ENCODE data around the gene MT2A. TPM values are rescaled to one million over a fixed set of nuclear protein-coding genes. Genes with fewer than 3 reads are reported as not detected.

MT2A gene
- total and polyA plus RNA-seq, 2 experiments from 2014 or later, result 211 to 3,441 TPM

DNA sequence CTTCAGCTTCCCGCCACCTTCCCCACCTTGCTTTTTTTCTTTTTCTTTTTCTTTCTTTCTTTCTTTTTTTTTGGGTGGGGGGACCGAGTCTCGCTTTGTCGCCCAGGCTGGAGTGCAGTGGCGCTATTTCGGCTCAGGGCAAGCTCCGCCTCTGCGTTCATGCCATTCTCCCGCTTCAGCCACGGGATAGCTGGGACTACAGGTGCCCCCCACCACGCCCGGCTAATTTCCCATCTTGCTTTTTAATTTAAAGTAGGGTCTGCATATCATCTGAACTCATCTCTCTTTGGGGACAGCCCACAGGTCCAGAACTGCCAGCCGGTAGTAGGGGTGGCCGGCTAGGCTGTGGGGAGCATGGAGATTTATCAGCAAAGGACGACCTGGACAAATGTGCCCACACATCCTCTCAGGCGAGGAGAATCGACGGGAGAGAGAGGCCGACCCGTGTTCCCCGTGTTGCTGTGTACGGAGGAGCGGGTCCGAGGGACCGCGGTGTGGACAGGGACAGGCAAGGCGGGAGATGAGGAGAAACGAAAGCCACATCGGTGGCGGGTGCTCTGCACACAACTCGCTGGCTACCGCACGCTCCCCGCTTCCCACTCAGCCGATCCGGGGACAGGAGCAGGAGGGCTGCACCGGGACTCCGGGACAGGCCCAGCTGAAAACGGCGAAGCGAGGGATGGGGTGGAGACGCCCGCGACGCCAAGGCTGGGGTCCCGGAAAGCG, 26.5 kb downstream of the MT2A start:
- no peak for DNase-seq
- no peaks in the 10 kb centered on the region for H4K20me1 ChIP-seq (ENCODE audit: insufficient read depth)
- H3K36me3 ChIP-seq (ENCODE audit: low read depth), result no peaks in the 10 kb centered on the region
- no peak overlapping the region for H3K4me3 ChIP-seq
- no peak overlapping the region for H3K4me2 ChIP-seq (ENCODE audit: unreplicated experiment)
- 0 out of 2 replicates have a peak, but pooled peaks cover 8% of the 10 kb centered on the region for H3F3A ChIP-seq (ENCODE audit: insufficient read depth)
- no peak overlapping the region for H3K9ac ChIP-seq
- no peak overlapping the region for H3K27ac ChIP-seq
- no peaks in the 10 kb centered on the region for H3K27me3 ChIP-seq (replicated peaks; ENCODE audit: insufficient read depth)
- no peaks in the 10 kb centered on the region for H3K9me3 ChIP-seq (ENCODE audit: low read depth)
- no peaks in the 10 kb centered on the region for H3K9me2 ChIP-seq (ENCODE audit: insufficient read depth)
- H3K4me1 ChIP-seq (ENCODE audit: insufficient read depth), result no peaks in the 10 kb centered on the region
- in situ Hi-C loops (cut with MboI), result no loop called here
- no peaks in the 10 kb centered on the region for H3K79me2 ChIP-seq (ENCODE audit: insufficient read depth)
- no peak for TF ChIP-seq EZH2 (IDR thresholded peaks at IDR 0.05; ENCODE audit: insufficient read depth, poor library complexity, severe bottlenecking)
- TF ChIP-seq EZH2phosphoT487 (IDR thresholded peaks at IDR 0.05; ENCODE audit: insufficient read depth, low read depth), result no peak
- no peak overlapping the region for H2AFZ ChIP-seq
- WGBS, 2 experiments (ENCODE audit: low coverage in 1 of 2, low lambda C conversion rate in 2 of 2, missing lambda C conversion rate in 2 of 2), result 92 to 93% methylated on average over 45 to 47 of the region's 47 CpGs

DNA sequence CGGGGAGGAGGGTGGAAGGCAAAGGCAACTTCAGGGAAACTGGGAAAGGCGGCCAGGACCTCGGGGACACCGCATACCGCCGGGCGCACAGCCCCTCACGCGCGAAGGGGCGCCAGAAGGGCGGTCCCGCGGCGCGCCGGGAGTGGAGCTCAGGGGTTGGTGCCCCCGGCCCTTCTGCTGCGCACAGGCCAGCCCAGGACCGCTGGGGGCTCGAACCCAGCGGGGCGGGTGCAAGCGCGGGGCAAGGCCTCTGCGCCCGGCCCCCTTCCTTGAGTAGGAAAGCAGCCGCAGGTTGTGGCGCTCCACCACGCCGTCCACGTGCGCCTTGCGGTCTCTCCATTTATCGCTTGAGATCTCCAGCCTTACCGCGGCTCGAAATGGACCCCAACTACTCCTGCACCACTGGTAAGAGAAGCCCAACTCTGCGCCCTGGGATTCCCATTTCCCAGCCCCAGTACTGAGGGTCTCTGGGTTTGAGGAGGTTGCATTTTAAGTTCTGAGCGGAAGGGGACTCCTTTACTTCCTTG, 27.1 kb downstream of the MT2A start:
- no peaks in the 10 kb centered on the region for H3K9me3 ChIP-seq (ENCODE audit: low read depth)
- no peaks in the 10 kb centered on the region for H3K36me3 ChIP-seq (ENCODE audit: low read depth)
- no peak overlapping the region for H3K4me3 ChIP-seq
- H3F3A ChIP-seq (ENCODE audit: insufficient read depth), result 0 out of 2 replicates have a peak, but pooled peaks cover 8% of the 10 kb centered on the region
- no peak for DNase-seq
- no peak overlapping the region for H3K9ac ChIP-seq
- no peak overlapping the region for H3K4me2 ChIP-seq (ENCODE audit: unreplicated experiment)
- no peaks in the 10 kb centered on the region for H3K4me1 ChIP-seq (ENCODE audit: insufficient read depth)
- in situ Hi-C loops (cut with MboI), result no loop called here
- TF ChIP-seq EZH2 (IDR thresholded peaks at IDR 0.05; ENCODE audit: insufficient read depth, poor library complexity, severe bottlenecking), result no peak
- TF ChIP-seq EZH2phosphoT487 (IDR thresholded peaks at IDR 0.05; ENCODE audit: insufficient read depth, low read depth), result no peak
- H3K27ac ChIP-seq, result no peak overlapping the region
- H3K9me2 ChIP-seq (ENCODE audit: insufficient read depth), result no peaks in the 10 kb centered on the region
- H3K27me3 ChIP-seq (replicated peaks; ENCODE audit: insufficient read depth), result no peaks in the 10 kb centered on the region
- 89 to 92% methylated on average over 14 to 34 of the region's 40 CpGs for WGBS, 2 experiments (ENCODE audit: low coverage in 1 of 2, low lambda C conversion rate in 2 of 2, missing lambda C conversion rate in 2 of 2)
- no peaks in the 10 kb centered on the region for H3K79me2 ChIP-seq (ENCODE audit: insufficient read depth)
- no peak overlapping the region for H2AFZ ChIP-seq
- no peaks in the 10 kb centered on the region for H4K20me1 ChIP-seq (ENCODE audit: insufficient read depth)

DNA sequence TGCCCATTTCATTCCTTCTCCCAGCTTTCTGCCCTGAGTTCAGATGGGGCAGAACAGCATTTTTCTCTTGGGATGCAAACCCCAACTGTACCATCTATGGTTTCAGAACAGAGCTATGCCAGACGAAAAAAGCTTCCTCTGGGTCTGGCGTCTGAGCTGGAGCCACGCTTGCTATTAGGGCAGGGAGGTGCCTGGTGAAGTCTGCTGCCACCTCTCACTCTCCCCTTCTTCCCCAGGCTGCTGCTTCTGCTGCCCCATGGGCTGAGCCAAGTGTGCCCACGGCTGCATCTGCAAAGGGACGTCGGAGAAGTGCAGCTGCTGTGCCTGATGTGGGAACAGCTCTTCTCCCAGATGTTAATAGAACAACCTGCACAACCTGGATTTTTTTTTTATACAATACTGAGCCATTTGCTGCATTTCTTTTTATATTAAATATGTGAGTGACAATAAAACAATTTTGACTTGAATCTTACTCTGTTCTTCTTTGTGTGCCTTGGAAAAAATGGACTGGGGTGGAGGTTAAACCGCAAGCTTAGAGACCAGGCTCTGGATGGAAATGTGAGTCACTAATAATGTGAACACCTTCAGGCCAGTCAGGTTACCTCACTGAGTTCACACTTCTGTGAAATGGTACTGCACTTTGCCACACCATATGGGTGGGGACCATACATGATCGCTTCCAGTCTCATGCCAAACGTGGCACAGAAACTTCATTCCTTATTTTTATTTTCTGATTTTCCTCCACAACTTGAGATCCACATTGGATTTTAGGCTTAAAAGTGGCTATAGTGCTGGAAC, 28.4 kb downstream of the MT2A start:
- H3K27ac ChIP-seq, result no peak overlapping the region
- DNase-seq, result no peak
- no peak overlapping the region for H2AFZ ChIP-seq
- H3F3A ChIP-seq (ENCODE audit: insufficient read depth), result 0 out of 2 replicates have a peak, but pooled peaks cover under 1% of the 10 kb centered on the region
- TF ChIP-seq EZH2phosphoT487 (IDR thresholded peaks at IDR 0.05; ENCODE audit: insufficient read depth, low read depth) (no peak), EZH2 (IDR thresholded peaks at IDR 0.05; ENCODE audit: insufficient read depth, poor library complexity, severe bottlenecking) (no peak)
- H3K4me1 ChIP-seq (ENCODE audit: insufficient read depth), result no peaks in the 10 kb centered on the region
- no peaks in the 10 kb centered on the region for H3K27me3 ChIP-seq (replicated peaks; ENCODE audit: insufficient read depth)
- no peaks in the 10 kb centered on the region for H3K9me3 ChIP-seq (ENCODE audit: low read depth)
- H4K20me1 ChIP-seq (ENCODE audit: insufficient read depth), result no peaks in the 10 kb centered on the region
- in situ Hi-C loops (cut with MboI), result no loop called here
- no peak overlapping the region for H3K4me2 ChIP-seq (ENCODE audit: unreplicated experiment)
- no peak overlapping the region for H3K4me3 ChIP-seq
- WGBS, 2 experiments (ENCODE audit: low coverage in 1 of 2, low lambda C conversion rate in 2 of 2, missing lambda C conversion rate in 2 of 2), result 95 to 96% methylated on average over 9 of the region's 9 CpGs
- H3K79me2 ChIP-seq (ENCODE audit: insufficient read depth), result no peaks in the 10 kb centered on the region
- no peaks in the 10 kb centered on the region for H3K9me2 ChIP-seq (ENCODE audit: insufficient read depth)
- H3K36me3 ChIP-seq (ENCODE audit: low read depth), result no peaks in the 10 kb centered on the region
- H3K9ac ChIP-seq, result no peak overlapping the region

- DNase-seq, result peak; percentile 74
- H3K27me3 ChIP-seq (replicated peaks; ENCODE audit: insufficient read depth), result no peaks in the 10 kb centered on the region
- no peaks in the 10 kb centered on the region for H3K79me2 ChIP-seq (ENCODE audit: insufficient read depth)
- H3K9me2 ChIP-seq (ENCODE audit: insufficient read depth), result no peaks in the 10 kb centered on the region
- in situ Hi-C loops (cut with MboI), result no loop called here
- H3F3A ChIP-seq (ENCODE audit: insufficient read depth), result no peaks in the 10 kb centered on the region
- TF ChIP-seq EZH2 (IDR thresholded peaks at IDR 0.05; ENCODE audit: insufficient read depth, poor library complexity, severe bottlenecking), result no peak
- TF ChIP-seq EZH2phosphoT487 (IDR thresholded peaks at IDR 0.05; ENCODE audit: insufficient read depth, low read depth), result no peak
- no peak within 1 kb of the TSS for H3K27ac ChIP-seq
- H3K9me3 ChIP-seq (ENCODE audit: low read depth), result no peaks in the 10 kb centered on the region
- no peaks in the 10 kb centered on the region for H4K20me1 ChIP-seq (ENCODE audit: insufficient read depth)
- H3K4me3 ChIP-seq, result peak within 1 kb of the TSS; percentile 83
- 14 to 15% methylated on average over 57 to 63 of the region's 68 CpGs for WGBS, 2 experiments (ENCODE audit: low coverage in 1 of 2, low lambda C conversion rate in 2 of 2, missing lambda C conversion rate in 2 of 2)
- no peaks in the 10 kb centered on the region for H3K4me1 ChIP-seq (ENCODE audit: insufficient read depth)
- peak within 1 kb of the TSS; percentile 95 for H3K4me2 ChIP-seq (ENCODE audit: unreplicated experiment)
- peak within 1 kb of the TSS; percentile 63 for H3K9ac ChIP-seq
- no peaks in the 10 kb centered on the region for H3K36me3 ChIP-seq (ENCODE audit: low read depth)
- peak within 1 kb of the TSS; percentile 97 for H2AFZ ChIP-seq
These were observed 29.7 kb downstream of the MT2A start, which contains the start of gene MT1A for GRCh38 chr16:56637814-56638750. MT1A (plus strand) TSS chr16:56638666; CDS start chr16:56638739, 73 bp downstream.

Data from GM23248 (cell line).